H1 (cell line): ENCODE results near the gene QSOX1. TPM values are rescaled to one million over a fixed set of nuclear protein-coding genes. Genes with fewer than 3 reads are reported as not detected.

Source experiments
- CTCF ChIA-PET: fragments of 300-600 bp; sonication (Branson Sonifier 250); formaldehyde crosslinking; loops from one replicate; lab custom pipeline; 2021; ENCODE audit not compliant: partially characterized antibody; lab: Charles Lee
- POLR2A ChIA-PET: fragments of 300-600 bp; sonication (Branson Sonifier 250); formaldehyde crosslinking; loops from one replicate; lab custom pipeline; 2021; ENCODE audit warnings: inconsistent platforms; ENCODE audit not compliant: partially characterized antibody; lab: Charles Lee
- DNase-seq, 2 experiments: peaks; one replicate each; pipeline versions ENCODE4 v3.0.0 to v3.0.0-alpha.2; 2010 to 2022; ENCODE audit warnings: low spot score in 2 of 2, low read depth in 1 of 2, mixed read lengths in 1 of 2
- FAIRE-seq: peaks from 2 replicates; lab custom pipeline; 2011; peaks lifted over from hg19 to GRCh38; lab: Jason Lieb, UNC
- H2AFZ ChIP-seq: 2 replicates; pipeline ENCODE4 v1.8.1; 2012; ENCODE audit warnings: low read length, inconsistent platforms
- H2AK5ac ChIP-seq: 2 replicates; pipeline ENCODE4 v1.6.1; 2013; ENCODE audit warnings: low read depth, low read length
- H2BK120ac ChIP-seq: replicated peaks from 2 replicates; pipeline ENCODE3; 2013; ENCODE audit warnings: low read depth, low read length, inconsistent platforms
- H2BK12ac ChIP-seq: 2 replicates; pipeline ENCODE4 v1.6.1; 2013; ENCODE audit warnings: low read depth, low read length
- H2BK15ac ChIP-seq: 2 replicates; pipeline ENCODE4 v1.6.1; 2013; ENCODE audit warnings: low read length
- H2BK20ac ChIP-seq: 2 replicates; pipeline ENCODE4 v1.6.1; 2013; ENCODE audit warnings: low read length
- H2BK5ac ChIP-seq: 2 replicates; pipeline ENCODE4 v1.6.1; 2013; ENCODE audit warnings: low read depth, low read length
- H3K14ac ChIP-seq: 2 replicates; pipeline ENCODE4 v1.6.1; 2013; ENCODE audit warnings: inconsistent platforms; ENCODE audit not compliant: insufficient read length
- H3K18ac ChIP-seq: 2 replicates; pipeline ENCODE4 v1.6.1; 2013; ENCODE audit warnings: low read length; ENCODE audit errors: extremely low read depth
- H3K23ac ChIP-seq: 2 replicates; pipeline ENCODE4 v1.6.1; 2013; ENCODE audit warnings: inconsistent platforms; ENCODE audit not compliant: insufficient read length
- H3K23me2 ChIP-seq: 2 replicates; pipeline ENCODE4 v1.6.1; 2013; ENCODE audit warnings: low read depth, low read length
- H3K27ac ChIP-seq: 2 replicates; pipeline ENCODE4 v1.6.1; 2011; ENCODE audit warnings: low read depth, low read length, inconsistent platforms
- H3K27me3 ChIP-seq, 4 experiments: replicated peaks in 1 of 4; 1 replicate in 1 of 4; 2 replicates in 3 of 4; pipeline versions ENCODE4 v1.6.1 to v1.8.1; 2011 to 2013; ENCODE audit warnings: low read length in 3 of 4, mild to moderate bottlenecking in 3 of 4, inconsistent platforms in 2 of 4, mixed read lengths in 2 of 4, moderate library complexity in 1 of 4; ENCODE audit not compliant: control insufficient read depth in 3 of 4, insufficient read depth in 3 of 4; ENCODE audit errors: extremely low read depth in 1 of 4
- H3K36me3 ChIP-seq, 4 experiments: 2 replicates each; pipeline versions ENCODE4 v1.6.1 to v1.8.1; 2011 to 2013; ENCODE audit warnings: mild to moderate bottlenecking in 4 of 4, low read length in 3 of 4, moderate library complexity in 2 of 4, control low read depth in 1 of 4, inconsistent platforms in 1 of 4; ENCODE audit not compliant: insufficient read depth in 4 of 4, control insufficient read depth in 2 of 4
- H3K4ac ChIP-seq: replicated peaks from 2 replicates; pipeline ENCODE3; 2013; ENCODE audit warnings: low read length, low read depth, mixed read lengths, inconsistent platforms; ENCODE audit not compliant: insufficient read length
- H3K4me1 ChIP-seq, 4 experiments: replicated peaks in 1 of 4; 1 replicate in 1 of 4; 2 replicates in 3 of 4; pipeline versions ENCODE4 v1.6.1 to v1.8.1; 2011 to 2013; ENCODE audit warnings: low read length in 3 of 4, inconsistent platforms in 2 of 4, mixed read lengths in 1 of 4; ENCODE audit not compliant: insufficient read depth in 4 of 4, control insufficient read depth in 3 of 4
- H3K4me2 ChIP-seq, 2 experiments: 2 replicates each; pipeline versions ENCODE4 v1.6.1 to v1.8.1; 2011 to 2013; ENCODE audit warnings: low read depth in 2 of 2, low read length in 2 of 2, control low read depth in 1 of 2, inconsistent platforms in 1 of 2, mild to moderate bottlenecking in 1 of 2; ENCODE audit not compliant: insufficient read depth in 1 of 2
- H3K4me3 ChIP-seq, 4 experiments: fragments of 200-600, 300-600 bp in 1 of 4; sonication (generic), shearing (Covaris generic), sonication (Bioruptor Twin) in 1 of 4; 2 replicates each; pipeline versions ENCODE4 v1.5.1 to v1.8.1; 2011 to 2016; ENCODE audit warnings: low read length in 4 of 4, low read depth in 3 of 4, control low read depth in 2 of 4, inconsistent platforms in 2 of 4, mild to moderate bottlenecking in 2 of 4, mixed read lengths in 1 of 4, moderate library complexity in 1 of 4; ENCODE audit not compliant: insufficient read depth in 2 of 4; ENCODE audit errors: extremely low read depth in 1 of 4
- H3K56ac ChIP-seq: replicated peaks from 2 replicates; pipeline ENCODE3; 2013; ENCODE audit warnings: low read depth, mild to moderate bottlenecking, mixed read lengths, low read length, inconsistent platforms; ENCODE audit not compliant: insufficient read length
- H3K79me1 ChIP-seq: 2 replicates; pipeline ENCODE4 v1.6.1; 2013; ENCODE audit warnings: low read depth, low read length, control low read depth
- H3K79me2 ChIP-seq, 2 experiments: 2 replicates each; pipeline versions ENCODE4 v1.6.1 to v1.8.1; 2012 to 2013; ENCODE audit warnings: low read length in 2 of 2, mild to moderate bottlenecking in 2 of 2, inconsistent platforms in 1 of 2; ENCODE audit not compliant: insufficient read depth in 2 of 2, control insufficient read depth in 1 of 2
- H3K9ac ChIP-seq, 4 experiments: replicated peaks in 1 of 4; 1 replicate in 1 of 4; 2 replicates in 3 of 4; pipeline versions ENCODE4 v1.6.1 to v1.8.1; 2011 to 2013; ENCODE audit warnings: low read depth in 3 of 4, low read length in 3 of 4, control low read depth in 2 of 4, mild to moderate bottlenecking in 2 of 4, moderate library complexity in 2 of 4, inconsistent platforms in 1 of 4; ENCODE audit errors: extremely low read depth in 1 of 4
- H3K9me3 ChIP-seq, 2 experiments: 2 replicates each; pipeline versions ENCODE4 v1.6.1 to v1.8.1; 2012 to 2013; ENCODE audit warnings: mild to moderate bottlenecking in 2 of 2, moderate library complexity in 2 of 2, control low read depth in 1 of 2, inconsistent platforms in 1 of 2, low read depth in 1 of 2, low read length in 1 of 2, mixed read lengths in 1 of 2; ENCODE audit not compliant: insufficient read depth in 2 of 2
- H4K20me1 ChIP-seq, 2 experiments: replicated peaks in 1 of 2; 2 replicates each; pipeline versions ENCODE3 to v1.8.1; 2011 to 2013; ENCODE audit warnings: inconsistent platforms in 2 of 2, low read length in 2 of 2, mild to moderate bottlenecking in 1 of 2; ENCODE audit not compliant: insufficient read depth in 2 of 2, control insufficient read depth in 1 of 2
- H4K5ac ChIP-seq: 2 replicates; pipeline ENCODE4 v1.6.1; 2013; ENCODE audit warnings: low read length, low read depth, mixed read lengths, inconsistent platforms; ENCODE audit not compliant: insufficient read length
- H4K8ac ChIP-seq: 2 replicates; pipeline ENCODE4 v1.8.0; 2013; ENCODE audit warnings: mild to moderate bottlenecking, moderate library complexity, low read length, inconsistent platforms; ENCODE audit not compliant: insufficient read depth; ENCODE audit errors: extremely low read depth
- H4K91ac ChIP-seq: replicated peaks from 2 replicates; pipeline ENCODE3; 2013; ENCODE audit warnings: low read length, mixed read lengths, inconsistent platforms; ENCODE audit not compliant: insufficient read length
- ASH2L ChIP-seq: fragments of 200-600, 300-600 bp; sonication (generic); IDR thresholded peaks from one replicate; pipeline ENCODE4 v1.7.1; 2017; ENCODE audit warnings: low read length
- CBX5 ChIP-seq: fragments of 300-800, 300-1000 bp; sonication (generic); IDR thresholded peaks from 2 replicates; pipeline ENCODE4 v1.7.1; 2016; ENCODE audit warnings: antibody characterized with exemption, low read length, low read depth
- CEBPB ChIP-seq: IDR thresholded peaks from 2 replicates; pipeline ENCODE4 v1.6.1; 2012; ENCODE audit warnings: low read depth, low read length
- EGR1 ChIP-seq: IDR thresholded peaks from 2 replicates; pipeline ENCODE4 v1.6.1; 2011; ENCODE audit warnings: low read depth, low read length, borderline replicate concordance
- GABPA ChIP-seq: IDR thresholded peaks from 2 replicates; pipeline ENCODE4 v1.6.1; 2011; ENCODE audit warnings: mild to moderate bottlenecking, low read length, moderate library complexity, borderline replicate concordance; ENCODE audit not compliant: insufficient read depth
- MAFK ChIP-seq: IDR thresholded peaks from 2 replicates; pipeline ENCODE4 v1.6.1; 2012; ENCODE audit warnings: low read depth, mild to moderate bottlenecking, improper control_type of control experiment, low read length
- POLR2A ChIP-seq, 2 experiments: IDR thresholded peaks; 1 replicate in 1 of 2; 2 replicates in 1 of 2; pipeline ENCODE4 v1.6.1; 2011; ENCODE audit warnings: low read depth in 2 of 2, low read length in 2 of 2, mild to moderate bottlenecking in 2 of 2; ENCODE audit errors: control extremely low read depth in 1 of 2
- RNF2 ChIP-seq: fragments of 200-900, 300-1000 bp; sonication (generic); IDR thresholded peaks from 2 replicates; pipeline ENCODE4 v1.7.1; 2016; ENCODE audit warnings: borderline replicate concordance, low read depth, mild to moderate bottlenecking, antibody characterized with exemption, low read length; ENCODE audit not compliant: poor library complexity, severe bottlenecking; ENCODE audit errors: missing control alignments
- SIX5 ChIP-seq: IDR thresholded peaks from 2 replicates; pipeline ENCODE4 v1.6.1; 2011; ENCODE audit warnings: mild to moderate bottlenecking, low read depth, low read length
- WGBS, 2 experiments: shearing (Covaris generic) in 1 of 2; methylation state at CpG; one replicate each; pipeline versions ENCODE4 v1.1.6 to v1.1.7; 2013 to 2015; ENCODE audit warnings: low lambda C conversion rate in 2 of 2, mixed read lengths in 2 of 2, inconsistent platforms in 1 of 2, low coverage in 1 of 2, missing lambda C conversion rate in 1 of 2; ENCODE audit not compliant: insufficient replicate concordance in 2 of 2, insufficient coverage in 1 of 2, insufficient read length in 1 of 2; ENCODE audit errors: extremely low coverage in 1 of 2, missing lambda C conversion rate in 1 of 2; 5-methylcytosine and 5-hydroxymethylcytosine counted together
- polyA plus RNA-seq, 7 experiments: library from polyadenylated mRNA; depleted of rRNA in 3 of 7; stranded (reverse) in 5 of 7; unstranded in 2 of 7; fragments of >200 nt in 5 of 7; fragments of 200-250 nt in 2 of 7; gene quantifications; 1 replicate in 5 of 7; 2 replicates in 1 of 7; 4 replicates in 1 of 7; pipeline versions ENCODE4 v1.2.1 to v1.2.3, GENCODE V29; 2011 to 2013; ENCODE audit warnings: missing spikeins in 2 of 7, mixed read lengths in 2 of 7
- total RNA-seq: library from RNA; stranded (reverse); fragmentation: NEBNext Ultra II Directional; extraction: Animal tissue kit (Norgen Biotek cat#: 25700); gene quantifications from 2 replicates; pipeline ENCODE4 v1.2.1, GENCODE V29; 2021

QSOX1 gene
- total and polyA plus RNA-seq, 2 of the 8 experiments (the other 6 are each of a cell fraction or from before 2014, with no cell fraction given) = 97.7 to 123 TPM

DNA sequence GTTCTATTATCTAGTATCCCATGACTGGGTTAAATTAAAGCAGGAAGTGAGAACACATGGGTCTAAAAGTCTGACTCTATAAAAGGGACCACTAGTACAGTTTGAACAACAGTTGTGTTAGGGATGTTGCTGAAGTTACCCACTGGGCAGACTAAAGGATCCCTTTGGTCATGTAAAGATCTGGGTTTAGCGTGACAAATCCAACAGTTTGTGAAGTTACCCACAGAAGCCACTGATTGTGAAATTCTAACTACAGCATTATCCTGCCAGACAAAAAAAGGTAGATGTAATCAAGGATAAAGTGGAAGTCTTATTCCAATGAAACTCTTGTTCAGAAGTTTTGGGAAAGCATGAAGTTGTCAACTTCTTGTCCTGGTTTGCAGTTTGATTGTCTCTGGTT, 5.7 kb downstream of the QSOX1 start:
- no peak overlapping the region for H2BK20ac ChIP-seq
- peaks cover 3 to 13% (median 7%) of the 10 kb centered on the region in 4 experiments; a peak in 6 of 7 replicates for H3K4me1 ChIP-seq
- H2BK120ac ChIP-seq = no peak overlapping the region
- H3K9me3 ChIP-seq = no peaks in the 10 kb centered on the region
- no peak for TF ChIP-seq RNF2
- peak; percentile 60; the same call in 1 of the 2 replicates for TF ChIP-seq CEBPB
- no peak for TF ChIP-seq CBX5
- no peak for TF ChIP-seq EGR1
- TF ChIP-seq POLR2A (IDR thresholded peaks at IDR 0.05; ENCODE audit: control extremely low read depth in 1 of 2, low read depth in 2 of 2, low read length in 2 of 2) = no peak
- TF ChIP-seq GABPA = no peak
- no peak for TF ChIP-seq SIX5
- no peak for TF ChIP-seq ASH2L
- TF ChIP-seq MAFK = no peak
- H3K27ac ChIP-seq = no peak overlapping the region
- H4K5ac ChIP-seq = no peak overlapping the region
- H2BK12ac ChIP-seq = no peak overlapping the region
- DNase-seq (peak in 1 of 2 experiments; percentile 2), FAIRE-seq (no peak)
- peaks cover 0 to 3% (median 0%) of the 10 kb centered on the region in 4 experiments; a peak in 3 of 7 replicates for H3K27me3 ChIP-seq
- no peak overlapping the region for H3K18ac ChIP-seq
- no peak overlapping the region for H2AFZ ChIP-seq
- H3K4me2 ChIP-seq = peak overlapping the region; percentile 1 to 43; a peak in 2 of 4 replicates
- no peak overlapping the region for H3K14ac ChIP-seq
- no peak overlapping the region for H3K23ac ChIP-seq
- H3K23me2 ChIP-seq = peaks cover 4% of the 10 kb centered on the region
- peaks cover 13 to 15% of the 10 kb centered on the region in 2 experiments for H4K20me1 ChIP-seq
- H3K36me3 ChIP-seq = no peaks in the 10 kb centered on the region
- ChIA-PET CTCF (no interaction called here), POLR2A (no interaction called here)
- H3K79me2 ChIP-seq = peaks cover 5 to 67% of the 10 kb centered on the region in 2 experiments; a peak in 3 of 4 replicates
- H3K4ac ChIP-seq = no peak overlapping the region
- no peak overlapping the region for H3K9ac ChIP-seq
- H4K91ac ChIP-seq = no peak overlapping the region
- no peak overlapping the region for H4K8ac ChIP-seq
- H2BK5ac ChIP-seq = no peak overlapping the region
- H3K56ac ChIP-seq = no peak overlapping the region
- no peak overlapping the region for H3K4me3 ChIP-seq
- H2AK5ac ChIP-seq = no peak overlapping the region
- WGBS, 2 experiments = 82% methylated on average over 1 of the region's 1 CpG; no CpG with 5 or more reads in 1 of the 2 experiments
- H3K79me1 ChIP-seq = peaks cover 20% of the 10 kb centered on the region
- H2BK15ac ChIP-seq = no peak overlapping the region
